Neural progenitor cell (in vitro differentiated cells): Measurements from ENCODE around the gene AP2A2. TPM values are rescaled to one million over a fixed set of nuclear protein-coding genes. Genes with fewer than 3 reads are reported as not detected.

ENCODE experiments used
- DNase-seq: peaks from one replicate; pipeline ENCODE4 v3.0.0-alpha.2; 2016; ENCODE audit warnings: low spot score
- H2AFZ ChIP-seq: fragments of 200-600 bp; sonication (generic); replicated peaks from 2 replicates; pipeline ENCODE4 v1.6.1; 2016; ENCODE audit warnings: antibody characterized with exemption
- H3F3A ChIP-seq: fragments of 200-600 bp; sonication (generic); 2 replicates; pipeline ENCODE4 v1.6.1; 2016; ENCODE audit warnings: antibody characterized with exemption, low read depth
- H3K27ac ChIP-seq: fragments of 200-600 bp; sonication (generic); 2 replicates; pipeline ENCODE4 v1.5.1; 2016; ENCODE audit warnings: mild to moderate bottlenecking
- H3K27me3 ChIP-seq: fragments of 200-600 bp; sonication (generic); 2 replicates; pipeline ENCODE4 v1.6.1; 2016; ENCODE audit warnings: mild to moderate bottlenecking, moderate library complexity
- H3K36me3 ChIP-seq: fragments of 200-600 bp; sonication (generic); 2 replicates; pipeline ENCODE4 v1.5.1; 2016
- H3K4me1 ChIP-seq: fragments of 200-600 bp; sonication (generic); 2 replicates; pipeline ENCODE4 v1.6.1; 2016; ENCODE audit warnings: mixed run types
- H3K4me2 ChIP-seq: fragments of 200-600 bp; sonication (generic); 2 replicates; pipeline ENCODE4 v1.6.1; 2016
- H3K4me3 ChIP-seq: fragments of 200-600 bp; sonication (generic); 2 replicates; pipeline ENCODE4 v1.5.1; 2016
- H3K79me2 ChIP-seq: fragments of 200-600 bp; sonication (generic); 2 replicates; pipeline ENCODE4 v1.6.1; 2016; ENCODE audit warnings: low read depth
- H3K9ac ChIP-seq: fragments of 200-600 bp; sonication (generic); 2 replicates; pipeline ENCODE4 v1.6.1; 2016
- H3K9me3 ChIP-seq: fragments of 200-600 bp; sonication (generic); 2 replicates; pipeline ENCODE4 v1.5.1; 2016; ENCODE audit warnings: low read depth
- H4K20me1 ChIP-seq: fragments of 200-600 bp; sonication (generic); 2 replicates; pipeline ENCODE4 v1.6.1; 2016; ENCODE audit warnings: low read depth
- H3K27ac Mint-ChIP-seq: 3 replicates; pipeline ENCODE4 v1.8.0; 2021; ENCODE audit warnings: mixed read lengths
- H3K27me3 Mint-ChIP-seq: 2 replicates; pipeline ENCODE4 v1.8.0; 2022; ENCODE audit warnings: low read depth, mild to moderate bottlenecking, inconsistent platforms, moderate library complexity, mixed read lengths; ENCODE audit not compliant: insufficient read depth
- H3K36me3 Mint-ChIP-seq: 3 replicates; pipeline ENCODE4 v1.8.0; 2021; ENCODE audit warnings: mixed read lengths
- H3K4me1 Mint-ChIP-seq: 3 replicates; pipeline ENCODE4 v1.8.0; 2021; ENCODE audit warnings: mixed read lengths
- H3K4me3 Mint-ChIP-seq: 3 replicates; pipeline ENCODE4 v1.8.0; 2021; ENCODE audit warnings: mild to moderate bottlenecking, moderate library complexity, mixed read lengths
- H3K9me3 Mint-ChIP-seq: 3 replicates; pipeline ENCODE4 v1.8.0; 2020; ENCODE audit warnings: mixed read lengths
- EZH2 ChIP-seq: fragments of 200-600 bp; sonication (generic); IDR thresholded peaks from 2 replicates; pipeline ENCODE4 v1.6.1; 2017; ENCODE audit warnings: antibody characterized with exemption, mild to moderate bottlenecking, moderate library complexity
- EZH2phosphoT487 ChIP-seq: fragments of 200-600 bp; sonication (generic); IDR thresholded peaks from 2 replicates; pipeline ENCODE4 v1.6.1; 2017; ENCODE audit warnings: antibody characterized with exemption
- total RNA-seq: library from RNA; depleted of rRNA; stranded (reverse); fragments of >200 nt; gene quantifications from 2 replicates; pipeline ENCODE4 v1.2.3, GENCODE V29; 2015; ENCODE audit warnings: low replicate concordance
- TF ChIP-seq, protein P1 (sequence below): fragments of 200-600 bp; sonication (generic); IDR thresholded peaks from 2 replicates; pipeline ENCODE4 v1.5.1; 2017; ENCODE audit warnings: antibody characterized with exemption, mild to moderate bottlenecking

Gene AP2A2
- total RNA-seq, 1 donor from 2014 or later, result 67.5 TPM

- H3K9me3 ChIP-seq, result no peaks in the 10 kb centered on the region
- no peak for TF ChIP-seq EZH2phosphoT487
- TF ChIP-seq, protein P1, sequence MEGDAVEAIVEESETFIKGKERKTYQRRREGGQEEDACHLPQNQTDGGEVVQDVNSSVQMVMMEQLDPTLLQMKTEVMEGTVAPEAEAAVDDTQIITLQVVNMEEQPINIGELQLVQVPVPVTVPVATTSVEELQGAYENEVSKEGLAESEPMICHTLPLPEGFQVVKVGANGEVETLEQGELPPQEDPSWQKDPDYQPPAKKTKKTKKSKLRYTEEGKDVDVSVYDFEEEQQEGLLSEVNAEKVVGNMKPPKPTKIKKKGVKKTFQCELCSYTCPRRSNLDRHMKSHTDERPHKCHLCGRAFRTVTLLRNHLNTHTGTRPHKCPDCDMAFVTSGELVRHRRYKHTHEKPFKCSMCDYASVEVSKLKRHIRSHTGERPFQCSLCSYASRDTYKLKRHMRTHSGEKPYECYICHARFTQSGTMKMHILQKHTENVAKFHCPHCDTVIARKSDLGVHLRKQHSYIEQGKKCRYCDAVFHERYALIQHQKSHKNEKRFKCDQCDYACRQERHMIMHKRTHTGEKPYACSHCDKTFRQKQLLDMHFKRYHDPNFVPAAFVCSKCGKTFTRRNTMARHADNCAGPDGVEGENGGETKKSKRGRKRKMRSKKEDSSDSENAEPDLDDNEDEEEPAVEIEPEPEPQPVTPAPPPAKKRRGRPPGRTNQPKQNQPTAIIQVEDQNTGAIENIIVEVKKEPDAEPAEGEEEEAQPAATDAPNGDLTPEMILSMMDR, result no peak
- no peak for TF ChIP-seq EZH2
- DNase-seq, result no peak
- Mint-ChIP-seq H3K9me3 (no peaks in the 10 kb centered on the region), H3K4me1 (no peaks in the 10 kb centered on the region), H3K36me3 (no peaks in the 10 kb centered on the region), H3K4me3 (no peak overlapping the region), H3K27me3 (peaks cover 2% of the 10 kb centered on the region), H3K27ac (no peak overlapping the region)
- H3K36me3 ChIP-seq, result no peaks in the 10 kb centered on the region
- peaks cover 8% of the 10 kb centered on the region for H3K4me1 ChIP-seq
- no peaks in the 10 kb centered on the region for H3K79me2 ChIP-seq
- no peaks in the 10 kb centered on the region for H3F3A ChIP-seq
- no peak overlapping the region for H3K4me3 ChIP-seq
- H3K4me2 ChIP-seq, result no peak overlapping the region
- H3K27me3 ChIP-seq, result no peaks in the 10 kb centered on the region
- no peak overlapping the region for H3K27ac ChIP-seq
- no peak overlapping the region for H3K9ac ChIP-seq
- H4K20me1 ChIP-seq, result no peaks in the 10 kb centered on the region
- H2AFZ ChIP-seq, result no peak overlapping the region
Measured at GRCh38 chr11:1049911-1050580, 124.4 kb downstream of the AP2A2 start.

- H3K36me3 Mint-ChIP-seq, result no peaks in the 10 kb centered on the region
- H3K27ac Mint-ChIP-seq, result no peak overlapping the region
- H3K9ac ChIP-seq, result no peak overlapping the region
- no peak overlapping the region for H3K4me3 Mint-ChIP-seq
- H3K36me3 ChIP-seq, result no peaks in the 10 kb centered on the region
- H3K27me3 Mint-ChIP-seq, result peaks cover 5% of the 10 kb centered on the region
- no peak overlapping the region for H3K27ac ChIP-seq
- TF ChIP-seq, protein P1, result peak; percentile 88
- TF ChIP-seq EZH2phosphoT487, result no peak
- H3K4me1 ChIP-seq, result peaks cover 8% of the 10 kb centered on the region
- H3K4me1 Mint-ChIP-seq, result no peaks in the 10 kb centered on the region
- no peaks in the 10 kb centered on the region for H3K27me3 ChIP-seq
- H3K79me2 ChIP-seq, result no peaks in the 10 kb centered on the region
- no peak overlapping the region for H3K4me2 ChIP-seq
- no peak overlapping the region for H3K4me3 ChIP-seq
- H3F3A ChIP-seq, result no peaks in the 10 kb centered on the region
- H4K20me1 ChIP-seq, result no peaks in the 10 kb centered on the region
- no peaks in the 10 kb centered on the region for H3K9me3 ChIP-seq
- DNase-seq, result peak; percentile 80
- no peaks in the 10 kb centered on the region for H3K9me3 Mint-ChIP-seq
- no peak overlapping the region for H2AFZ ChIP-seq
Measured at GRCh38 chr11:1050581-1051355, 125.1 kb downstream of the AP2A2 start.

- no peak overlapping the region for H3K4me3 ChIP-seq
- no peak for DNase-seq
Measured at GRCh38 chr11:1051356-1052132, 125.9 kb downstream of the AP2A2 start.

More at GRCh38 chr11:1051356-1052132, 125.9 kb downstream of the AP2A2 start:
- H3K27ac Mint-ChIP-seq, result no peak overlapping the region
- Histone ChIP-seq H3K9me3 (no peaks in the 10 kb centered on the region), H4K20me1 (no peaks in the 10 kb centered on the region), H3K36me3 (no peaks in the 10 kb centered on the region), H3F3A (no peaks in the 10 kb centered on the region), H3K27ac (no peak overlapping the region), H3K27me3 (no peaks in the 10 kb centered on the region), H2AFZ (no peak overlapping the region), H3K4me2 (no peak overlapping the region), H3K9ac (no peak overlapping the region), H3K79me2 (no peaks in the 10 kb centered on the region), H3K4me1 (peaks cover 8% of the 10 kb centered on the region)
- H3K36me3 Mint-ChIP-seq, result no peaks in the 10 kb centered on the region
- H3K9me3 Mint-ChIP-seq, result no peaks in the 10 kb centered on the region
- no peaks in the 10 kb centered on the region for H3K4me1 Mint-ChIP-seq
- H3K27me3 Mint-ChIP-seq, result peaks cover 7% of the 10 kb centered on the region
- no peak overlapping the region for H3K4me3 Mint-ChIP-seq
- no peak for TF ChIP-seq EZH2
- TF ChIP-seq, protein P1, result no peak
- TF ChIP-seq EZH2phosphoT487, result no peak
